Measurements from ENCODE around the gene FNDC4.

GRCh38 chr2:27506587-27506986 is 11.6 kb upstream of the FNDC4 start:
- TF ChIP-seq CTCF (IDR thresholded peaks at IDR 0.05) (no peak), POLR2A (IDR thresholded peaks at IDR 0.05) (no peak), POLR2AphosphoS5 (IDR thresholded peaks at IDR 0.05) (no peak)
